HepG2 (cell line): Measurements from ENCODE around the gene NBR1. TPM values are rescaled to one million over a fixed set of nuclear protein-coding genes. Genes with fewer than 3 reads are reported as not detected.
"Not testable (repeated sequence)": the region's sequence is repeated elsewhere in the genome, so short reads cannot be mapped to it uniquely, and the experiment has no call there.

Source experiments
- ATAC-seq: fragments of 200-7000 bp; cut with Tn5 transposase; 3 replicates; pipeline ENCODE4 v1.9.1; 2020; ENCODE audit warnings: mild to moderate bottlenecking, moderate library complexity
- BruUV-seq: library from RNA; stranded (reverse); fragments of 400-500 nt; replicated peaks from 2 replicates; lab custom pipeline; 2021; lab: Mats Ljungman, UMichigan
- CTCF ChIA-PET: fragments of 300-600 bp; formaldehyde crosslinking; extraction: SDS; loops from one replicate; lab custom pipeline; 2021; ENCODE audit warnings: low total read pairs, inconsistent platforms, low intra/inter-chr PET ratio; lab: Yijun Ruan, JAX
- POLR2A ChIA-PET: fragments of 350-600 bp; sonication (Branson Sonifier 250); formaldehyde crosslinking; loops from one replicate; lab custom pipeline; 2020; ENCODE audit warnings: antibody characterized with exemption, inconsistent platforms; lab: Yijun Ruan, JAX
- DNase-seq: peaks from one replicate; pipeline ENCODE4 v3.0.0-alpha.2; 2015; ENCODE audit warnings: low spot score
- FAIRE-seq: peaks from 3 replicates; lab custom pipeline; 2011; peaks lifted over from hg19 to GRCh38; lab: Jason Lieb, UNC
- H2AFZ ChIP-seq: one replicate; pipeline ENCODE4 v1.6.1; 2011; ENCODE audit warnings: low read length, inconsistent platforms
- H3K27ac ChIP-seq: fragments of 300-600 bp; 3 replicates; pipeline ENCODE4 v1.8.0; 2011; ENCODE audit warnings: mixed run types, mild to moderate bottlenecking, mixed read lengths, low read length, inconsistent platforms; ENCODE audit not compliant: insufficient read depth; ENCODE audit errors: extremely low read length
- H3K27me3 ChIP-seq, 2 experiments: fragments of 200-600 bp in 1 of 2; 2 replicates in 1 of 2; 3 replicates in 1 of 2; pipeline versions ENCODE4 v1.6.0 to v1.8.0; 2011; ENCODE audit warnings: low read length in 2 of 2, mild to moderate bottlenecking in 2 of 2, moderate library complexity in 2 of 2, inconsistent platforms in 1 of 2; ENCODE audit not compliant: insufficient read depth in 2 of 2, control insufficient read depth in 1 of 2
- H3K36me3 ChIP-seq, 2 experiments: fragments of 200-600 bp in 1 of 2; replicated peaks in 1 of 2; 2 replicates in 1 of 2; 3 replicates in 1 of 2; pipeline versions ENCODE4 v1.5.1 to v1.8.0; 2011; ENCODE audit warnings: low read length in 2 of 2, inconsistent platforms in 1 of 2; ENCODE audit not compliant: insufficient read depth in 2 of 2, control insufficient read depth in 1 of 2
- H3K4me1 ChIP-seq: 2 replicates; pipeline ENCODE4 v1.5.1; 2012; ENCODE audit warnings: low read length, inconsistent platforms; ENCODE audit not compliant: insufficient read depth
- H3K4me2 ChIP-seq: 2 replicates; pipeline ENCODE4 v1.6.0; 2011; ENCODE audit warnings: low read depth, low read length, inconsistent platforms
- H3K4me3 ChIP-seq, 3 experiments: fragments of 200-600 bp in 1 of 3; sonication (generic), shearing (Covaris generic) in 1 of 3; replicated peaks in 1 of 3; 2 replicates each; pipeline ENCODE4 v1.5.1; 2011 to 2016; ENCODE audit warnings: low read length in 3 of 3, inconsistent platforms in 2 of 3, low read depth in 2 of 3, mild to moderate bottlenecking in 2 of 3, control low read depth in 1 of 3, mixed read lengths in 1 of 3; ENCODE audit not compliant: insufficient read depth in 1 of 3
- H3K79me2 ChIP-seq: one replicate; pipeline ENCODE4 v1.6.1; 2011; ENCODE audit warnings: low read length, inconsistent platforms; ENCODE audit not compliant: insufficient read depth
- H3K9ac ChIP-seq: 2 replicates; pipeline ENCODE4 v1.6.0; 2011; ENCODE audit warnings: mild to moderate bottlenecking, low read depth, low read length, inconsistent platforms; ENCODE audit not compliant: insufficient read depth
- H3K9me3 ChIP-seq: 2 replicates; pipeline ENCODE4 v1.5.1; 2012; ENCODE audit warnings: mild to moderate bottlenecking, low read length
- H4K20me1 ChIP-seq: 2 replicates; pipeline ENCODE4 v1.6.0; 2011; ENCODE audit warnings: inconsistent platforms, mild to moderate bottlenecking, low read length, moderate library complexity; ENCODE audit not compliant: insufficient read depth
- AGO1 ChIP-seq: fragments of 200-400 bp; formaldehyde crosslinking; IDR thresholded peaks from 2 replicates; pipeline ENCODE4 v1.6.1; 2017; ENCODE audit warnings: mild to moderate bottlenecking, low read depth, low read length, moderate library complexity; ENCODE audit not compliant: poor library complexity, severe bottlenecking
- CHD2 ChIP-seq: IDR thresholded peaks from 2 replicates; pipeline ENCODE4 v1.6.1; 2011; ENCODE audit warnings: low read depth, low read length, improper control_type of control experiment
- RBFOX2 ChIP-seq: fragments of 200-400 bp; formaldehyde crosslinking; IDR thresholded peaks from 2 replicates; pipeline ENCODE4 v1.6.1; 2017; ENCODE audit warnings: low read depth, mild to moderate bottlenecking, low read length
- ZFP90 ChIP-seq: sonication (generic); formaldehyde crosslinking; IDR thresholded peaks from 2 replicates; pipeline ENCODE4 v1.8.0; 2022; ENCODE audit warnings: missing genetic modification reagents, mild to moderate bottlenecking, inconsistent platforms, borderline replicate concordance
- ZNF205 ChIP-seq: IDR thresholded peaks from 2 replicates; pipeline ENCODE4 v1.6.1; 2018; ENCODE audit warnings: missing biosample characterization, missing genetic modification reagents
- whole genome bisulfite sequencing: methylation state at CpG from one replicate; pipeline ENCODE4 v1.1.6; 2017; ENCODE audit warnings: low lambda C conversion rate; 5-methylcytosine and 5-hydroxymethylcytosine counted together
- in situ Hi-C: cut with HindIII; loops from 2 replicates; pipeline ENCODE4 v1.10.0; 2017; ENCODE audit warnings: low pct_unique_long_range_greater_than_20kb; ENCODE audit not compliant: extremely low pct_ligation_motif_present
- intact Hi-C: fragments of 100-400 bp; cut with micrococcal nuclease; formaldehyde crosslinking; loops from one replicate; pipeline ENCODE4 v1.10.0; 2022; ENCODE audit not compliant: unreplicated experiment
- polyA plus RNA-seq, 8 experiments: library from polyadenylated mRNA; depleted of rRNA in 3 of 8; stranded (reverse) in 7 of 8; unstranded in 1 of 8; fragments of >200 nt; fragmentation: Illumina TruSeq in 4 of 8; extraction: Trizol in 4 of 8; gene quantifications; 2 replicates each; pipeline versions ENCODE4 v1.2.1 to v1.2.3, GENCODE V29; 2011 to 2016; ENCODE audit warnings: low read depth in 4 of 8, missing spikeins in 1 of 8, mixed read lengths in 1 of 8; ENCODE audit not compliant: insufficient read depth in 1 of 8
- total RNA-seq, 5 experiments: library from RNA; depleted of rRNA; stranded (reverse); fragments of >200 nt; fragmentation: Illumina TruSeq; extraction: Trizol; gene quantifications; 2 replicates each; pipeline ENCODE4 v1.2.3, GENCODE V29; 2016; ENCODE audit warnings: low read depth in 1 of 5

The NBR1 gene
- total and polyA plus RNA-seq, 2 of the 13 experiments (the other 11 are each of a cell fraction or from before 2014, with no cell fraction given) = 51.7 to 121 TPM

DNA sequence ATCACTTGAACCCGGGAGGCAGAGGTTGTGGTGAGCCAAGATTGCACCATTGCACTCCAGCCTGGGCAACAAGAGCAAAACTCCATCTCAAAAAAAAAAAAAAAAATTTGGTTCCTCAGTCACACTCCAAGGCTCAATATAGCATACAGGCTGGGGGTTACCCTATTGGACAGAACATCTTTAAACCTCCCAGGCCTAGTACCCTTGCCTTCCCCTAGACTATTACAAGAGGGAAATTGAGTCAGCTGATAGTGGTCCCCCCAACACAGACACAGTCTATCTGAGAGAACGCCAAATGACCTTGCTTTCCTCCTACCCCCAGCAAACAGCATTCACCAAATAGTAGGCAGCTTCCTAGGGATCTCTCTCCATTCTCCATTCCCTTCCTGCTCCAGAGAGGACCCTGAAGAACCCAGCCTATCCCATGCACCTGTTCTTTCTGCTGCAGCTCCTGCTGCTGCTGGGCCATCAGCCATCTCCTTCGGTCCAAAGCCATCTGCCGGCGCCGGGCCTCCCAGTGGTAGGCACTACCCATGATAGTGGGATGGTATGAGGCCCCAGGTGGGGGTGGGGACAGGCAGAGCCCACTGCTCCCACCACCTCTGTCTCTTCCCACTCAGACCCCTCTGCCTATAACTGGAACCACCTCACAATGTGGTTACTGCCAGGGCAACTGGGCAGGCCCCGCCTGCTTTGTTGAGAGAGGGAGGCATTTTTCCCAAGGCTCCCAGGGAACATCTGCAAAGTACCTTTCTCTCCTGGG, 57.2 kb downstream of the NBR1 start, which contains the start of gene CCDC200:
Gene CCDC200, minus strand, starts transcription at position 604 of the 763 bp plus-strand sequence. Its CDS starts 69 bp downstream, at position 535.
- peak; percentile 11 for ATAC-seq
- H3K9me3 ChIP-seq, H3K4me2 ChIP-seq, H3K9ac ChIP-seq, H3K4me3 ChIP-seq, H2AFZ ChIP-seq, CTCF ChIA-PET, DNase-seq, FAIRE-seq, H3K27me3 ChIP-seq, H4K20me1 ChIP-seq, in situ Hi-C loops, H3K4me1 ChIP-seq, H3K79me2 ChIP-seq, POLR2A ChIA-PET, intact Hi-C loops, H3K27ac ChIP-seq, BruUV-seq: not testable (repeated sequence)
- WGBS = no CpG with 5 or more reads among the region's 7 CpGs
- peaks cover 10 to 23% of the 10 kb centered on the region in 2 experiments for H3K36me3 ChIP-seq

DNA sequence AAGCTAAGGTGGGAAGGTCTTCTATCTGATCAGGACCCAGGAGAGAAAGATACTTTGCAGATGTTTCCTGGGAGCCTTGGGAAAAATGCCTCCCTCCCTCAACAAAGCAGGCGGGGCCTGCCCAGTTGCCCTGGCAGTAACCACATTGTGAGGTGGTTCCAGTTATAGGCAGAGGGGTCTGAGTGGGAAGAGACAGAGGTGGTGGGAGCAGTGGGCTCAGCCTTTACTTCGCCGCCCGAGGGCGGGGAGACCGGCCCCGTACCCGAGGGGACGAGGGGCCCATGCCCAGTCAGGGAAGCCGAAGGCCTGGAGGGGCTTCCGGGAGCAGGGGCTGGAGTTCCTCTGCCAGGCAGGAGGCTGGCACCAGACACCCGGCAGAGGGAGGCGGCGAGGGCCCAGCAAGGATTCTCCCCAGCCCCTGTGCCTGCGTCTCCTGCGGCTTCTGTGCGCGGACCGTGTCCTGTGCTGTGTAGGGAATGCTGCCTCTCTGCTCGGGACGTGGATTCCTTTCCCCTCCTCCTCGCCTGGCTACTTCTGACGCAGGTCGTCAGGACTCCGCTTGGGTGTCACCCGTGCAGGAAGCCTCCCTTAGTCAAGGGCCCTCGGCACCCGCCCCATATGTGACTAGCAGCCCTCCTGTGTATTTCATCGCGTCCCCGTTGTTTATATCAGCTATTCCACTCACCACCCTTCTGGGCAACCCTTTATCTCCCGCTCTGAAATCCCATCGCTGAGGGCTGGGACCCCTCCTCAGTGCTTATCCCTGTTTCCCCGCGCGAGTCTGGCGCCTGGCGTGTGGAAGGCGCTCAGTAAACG, 60.4 kb downstream of the NBR1 start:
- peak; percentile 57 for ATAC-seq
- in situ Hi-C loops, H3K36me3 ChIP-seq, H3K27ac ChIP-seq, BruUV-seq, H4K20me1 ChIP-seq, H3K4me1 ChIP-seq, H3K79me2 ChIP-seq, H3K9me3 ChIP-seq, intact Hi-C loops, DNase-seq, POLR2A ChIA-PET, H2AFZ ChIP-seq, H3K27me3 ChIP-seq, CTCF ChIA-PET, FAIRE-seq: not testable (repeated sequence)
- H3K4me3 ChIP-seq = peak overlapping the region in 1 of 3 experiments; percentile 5; a peak in 1 of 6 replicates
- 0 out of 2 replicates have a peak overlapping the region, but pooled peaks have one; percentile 27 for H3K9ac ChIP-seq
- H3K4me2 ChIP-seq = peak overlapping the region; percentile 18; the same call in 1 of the 2 replicates
- WGBS = 92% methylated on average over 26 of the region's 40 CpGs
- TF ChIP-seq AGO1 (peak; percentile 64), ZNF205 (CRISPR knock-in tag) (0 out of 2 replicates have a peak, but pooled peaks have one; percentile 3), CHD2 (0 out of 2 replicates have a peak, but pooled peaks have one; percentile 9), RBFOX2 (0 out of 2 replicates have a peak, but pooled peaks have one; percentile 39), ZFP90 (CRISPR knock-in tag) (0 out of 2 replicates have a peak, but pooled peaks have one; percentile 4)
